H1 (cell line): Measurements from ENCODE around the gene DAGLA. TPM values are rescaled to one million over a fixed set of nuclear protein-coding genes. Genes with fewer than 3 reads are reported as not detected.

Source experiments
- polyA plus RNA-seq, 7 experiments: library from polyadenylated mRNA; depleted of rRNA in 3 of 7; stranded (reverse) in 5 of 7; unstranded in 2 of 7; fragments of >200 nt in 5 of 7; fragments of 200-250 nt in 2 of 7; gene quantifications; 1 replicate in 5 of 7; 2 replicates in 1 of 7; 4 replicates in 1 of 7; pipeline versions ENCODE4 v1.2.1 to v1.2.3, GENCODE V29; 2011 to 2013; ENCODE audit warnings: missing spikeins in 2 of 7, mixed read lengths in 2 of 7
- total RNA-seq: library from RNA; stranded (reverse); fragmentation: NEBNext Ultra II Directional; extraction: Animal tissue kit (Norgen Biotek cat#: 25700); gene quantifications from 2 replicates; pipeline ENCODE4 v1.2.1, GENCODE V29; 2021
- TF ChIP-seq, protein P1 (sequence below): IDR thresholded peaks from 2 replicates; pipeline ENCODE4 v1.6.1; 2012; ENCODE audit warnings: low read length, inconsistent platforms

DAGLA gene
- total and polyA plus RNA-seq, 2 of the 8 experiments (the other 6 are each of a cell fraction or from before 2014, with no cell fraction given), result 3.6 to 6.6 TPM

DNA sequence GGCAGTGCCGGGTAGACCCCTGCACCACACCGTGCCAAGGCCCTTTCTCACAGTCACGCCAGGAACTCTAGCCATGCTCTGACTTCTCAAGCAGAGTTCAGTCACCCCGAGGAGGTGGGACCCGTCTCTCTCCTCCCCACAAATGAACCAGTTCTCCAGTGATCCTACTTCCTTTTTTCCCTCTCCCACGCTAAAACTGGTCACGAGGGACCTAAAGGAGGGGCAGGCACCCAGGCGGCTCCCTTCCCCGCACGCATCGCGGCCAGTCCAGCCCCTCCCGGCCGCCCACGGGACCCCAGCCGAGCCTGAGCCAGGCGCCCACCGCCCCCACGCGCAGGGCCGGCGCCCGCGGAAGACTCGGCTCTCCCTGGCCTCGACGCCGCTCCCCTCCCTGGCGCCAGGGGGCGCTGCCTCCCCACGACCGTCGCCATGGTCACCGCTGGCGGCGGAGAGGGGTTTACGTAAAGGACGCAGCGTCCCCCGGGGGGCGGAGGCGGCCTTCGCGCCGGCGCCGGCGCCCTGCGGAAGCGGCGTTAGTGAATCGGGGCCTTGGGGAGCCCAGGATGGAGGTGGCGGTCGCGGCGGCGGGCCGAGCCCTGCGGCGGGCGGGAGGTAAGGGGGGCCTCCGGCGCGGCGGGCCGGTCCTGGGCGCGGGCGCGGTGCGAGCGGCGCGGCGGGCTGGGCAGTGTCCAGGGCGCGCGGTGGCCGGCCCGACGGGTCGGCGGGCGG is at the start of gene DAGLA (continued):
- TF ChIP-seq, protein P1, sequence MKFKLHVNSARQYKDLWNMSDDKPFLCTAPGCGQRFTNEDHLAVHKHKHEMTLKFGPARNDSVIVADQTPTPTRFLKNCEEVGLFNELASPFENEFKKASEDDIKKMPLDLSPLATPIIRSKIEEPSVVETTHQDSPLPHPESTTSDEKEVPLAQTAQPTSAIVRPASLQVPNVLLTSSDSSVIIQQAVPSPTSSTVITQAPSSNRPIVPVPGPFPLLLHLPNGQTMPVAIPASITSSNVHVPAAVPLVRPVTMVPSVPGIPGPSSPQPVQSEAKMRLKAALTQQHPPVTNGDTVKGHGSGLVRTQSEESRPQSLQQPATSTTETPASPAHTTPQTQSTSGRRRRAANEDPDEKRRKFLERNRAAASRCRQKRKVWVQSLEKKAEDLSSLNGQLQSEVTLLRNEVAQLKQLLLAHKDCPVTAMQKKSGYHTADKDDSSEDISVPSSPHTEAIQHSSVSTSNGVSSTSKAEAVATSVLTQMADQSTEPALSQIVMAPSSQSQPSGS, result no peak
